ENCODE measurements around the gene LRFN4. TPM values are rescaled to one million over a fixed set of nuclear protein-coding genes. Genes with fewer than 3 reads are reported as not detected.

Gene LRFN4
- total RNA-seq, 1 donor from 2014 or later = 22.0 TPM

- intact Hi-C loops (cut with micrococcal nuclease) = loop anchor here (5.0 kb wide), 3 partner anchors 113 to 663 kb away; partner anchors contain the start of genes CDK2AP2, PC, PITPNM1 and RBM4B
Observed at GRCh38 chr11:66844496-66845142, 12.2 kb upstream of the LRFN4 start.

GRCh38 chr11:66845143-66845875, 11.6 kb upstream of the LRFN4 start:
- intact Hi-C loops (cut with micrococcal nuclease) = no loop called here

GRCh38 chr11:66845876-66846212, 11.0 kb upstream of the LRFN4 start:
- intact Hi-C loops (cut with micrococcal nuclease) = no loop called here

GRCh38 chr11:66846671-66847091, 10.2 kb upstream of the LRFN4 start:
- intact Hi-C loops (cut with micrococcal nuclease) = no loop called here

- intact Hi-C loops (cut with micrococcal nuclease) = no loop called here
Observed at GRCh38 chr11:66847461-66848232, 9.2 kb upstream of the LRFN4 start.

- intact Hi-C loops (cut with micrococcal nuclease) = no loop called here
Observed at GRCh38 chr11:66848671-66849500, 8.0 kb upstream of the LRFN4 start.

GRCh38 chr11:66849501-66850234, 7.2 kb upstream of the LRFN4 start:
- intact Hi-C loops (cut with micrococcal nuclease) = no loop called here

- intact Hi-C loops (cut with micrococcal nuclease) = no loop called here
Observed at GRCh38 chr11:66850235-66850587, 6.7 kb upstream of the LRFN4 start.

- intact Hi-C loops (cut with micrococcal nuclease) = no loop called here
Observed at GRCh38 chr11:66850588-66851238, 6.2 kb upstream of the LRFN4 start.

GRCh38 chr11:66851239-66851596, 5.6 kb upstream of the LRFN4 start:
- intact Hi-C loops (cut with micrococcal nuclease) = no loop called here

GRCh38 chr11:66851698-66852465, 5.0 kb upstream of the LRFN4 start:
- intact Hi-C loops (cut with micrococcal nuclease) = no loop called here

- intact Hi-C loops (cut with micrococcal nuclease) = no loop called here
Observed at GRCh38 chr11:66852466-66853241, 4.2 kb upstream of the LRFN4 start.

- intact Hi-C loops (cut with micrococcal nuclease) = no loop called here
Observed at GRCh38 chr11:66853242-66854229, 3.3 kb upstream of the LRFN4 start.

GRCh38 chr11:66854231-66854661, 2.6 kb upstream of the LRFN4 start:
- intact Hi-C loops (cut with micrococcal nuclease) = no loop called here

- intact Hi-C loops (cut with micrococcal nuclease) = no loop called here
Observed at GRCh38 chr11:66854729-66855211, 2.1 kb upstream of the LRFN4 start.

- intact Hi-C loops (cut with micrococcal nuclease) = loop anchor here (1.0 kb wide), 2 partner anchors 13 to 102 kb away; partner anchors contain the start of genes PC and RCE1
Observed at GRCh38 chr11:66855574-66856495, 1.0 kb upstream of the LRFN4 start.

Measured in T-helper 2 cell treated with Interferon-gamma antibody and Interleukin-4, amounts not matched to agents 100 ng/mL and 5 ng/mL, for 36 hours (primary cell).